GM11168 (cell line): ENCODE measurements around the gene GPR78.

Experiments used
- in situ Hi-C: fragments of 300-500 bp; cut with MboI; formaldehyde crosslinking; loops from one replicate; pipeline ENCODE4 v1.12.0; 2022; ENCODE audit warnings: low sequenced_read_pairs; ENCODE audit not compliant: unreplicated experiment

Gene GPR78

DNA sequence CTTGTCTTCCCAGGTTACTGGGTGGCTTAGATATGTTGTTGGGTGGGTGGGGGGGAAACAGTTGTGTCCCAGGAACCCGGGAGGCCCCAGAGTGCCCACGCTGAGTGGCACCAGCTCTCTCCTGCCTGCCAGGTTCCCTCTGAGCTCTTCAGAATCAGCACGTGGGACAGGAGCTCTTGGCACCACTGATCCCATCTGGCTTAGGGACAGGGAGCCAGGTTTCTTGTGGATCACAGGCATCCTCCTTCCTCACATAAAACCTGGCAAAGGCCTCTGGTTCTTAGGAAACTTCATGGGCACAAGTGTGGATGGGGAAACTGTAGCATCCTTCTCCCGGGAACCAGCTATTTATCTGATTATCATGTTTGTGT is 3.4 kb downstream of the GPR78 start:
- in situ Hi-C loops, result no loop called here

DNA sequence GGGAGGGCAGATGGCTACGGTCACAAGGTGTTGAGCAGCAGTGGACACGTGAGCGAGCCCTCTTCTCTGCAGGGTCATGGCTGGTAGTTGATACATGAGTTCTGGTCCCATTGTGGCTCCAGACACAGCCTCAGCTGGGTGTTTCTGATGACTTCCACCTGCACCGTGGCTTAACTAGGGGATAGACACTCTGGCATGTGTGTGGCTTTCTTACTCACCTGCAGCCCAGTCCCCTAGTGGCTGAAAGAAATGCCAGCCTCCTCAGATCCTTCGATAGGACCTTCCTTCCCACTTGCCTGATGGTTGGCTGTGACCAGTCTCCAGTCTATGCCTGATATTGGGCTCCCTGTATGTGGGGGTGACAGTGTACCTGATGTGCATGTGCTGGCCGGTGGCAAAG is 5.0 kb downstream of the GPR78 start:
- in situ Hi-C loops, result no loop called here

DNA sequence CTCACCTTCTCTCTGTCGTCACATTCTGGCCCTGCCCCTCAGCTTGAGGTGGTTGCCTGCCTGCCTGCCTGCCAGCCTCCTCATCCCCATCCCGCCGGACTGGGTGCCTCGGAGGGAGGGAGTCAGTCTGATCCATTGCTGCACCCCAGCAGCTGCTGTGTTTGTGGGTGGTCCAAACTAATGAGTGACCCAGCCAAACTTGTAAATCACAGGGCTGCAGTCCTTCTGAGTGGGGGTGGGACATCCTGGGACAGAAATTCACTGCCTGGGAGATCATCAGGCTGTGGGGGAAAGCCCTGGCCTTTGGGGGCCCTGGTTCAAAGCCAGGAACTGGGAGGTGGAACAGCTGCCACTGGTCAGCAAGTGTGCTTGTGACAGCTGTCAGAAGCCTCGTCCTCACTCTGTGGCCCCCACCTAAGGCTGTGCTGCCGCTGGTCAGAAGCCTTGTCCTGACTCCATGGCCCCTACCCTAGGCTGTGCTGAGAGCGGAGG is 5.6 kb downstream of the GPR78 start:
- in situ Hi-C loops, result no loop called here

DNA sequence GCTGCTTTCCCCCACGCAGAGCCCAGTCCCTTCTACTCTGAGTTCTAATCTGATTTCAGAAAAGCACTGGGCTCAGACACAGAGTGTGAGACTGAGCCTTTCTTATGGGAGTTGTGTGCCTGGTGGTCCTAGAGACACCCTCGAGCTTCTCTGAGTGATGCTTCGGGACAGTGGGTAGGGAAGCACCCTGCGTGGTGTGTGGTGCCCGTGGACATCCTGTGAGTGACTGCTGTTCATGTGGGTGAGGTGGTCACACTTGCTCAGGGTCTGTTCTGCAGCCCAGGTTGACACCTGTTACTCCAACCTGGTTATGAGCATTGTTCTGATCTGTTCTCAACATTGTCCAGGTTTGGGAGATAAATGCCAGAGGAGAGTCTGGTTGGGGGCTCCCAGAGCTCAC is 6.1 kb downstream of the GPR78 start:
- in situ Hi-C loops, result no loop called here

DNA sequence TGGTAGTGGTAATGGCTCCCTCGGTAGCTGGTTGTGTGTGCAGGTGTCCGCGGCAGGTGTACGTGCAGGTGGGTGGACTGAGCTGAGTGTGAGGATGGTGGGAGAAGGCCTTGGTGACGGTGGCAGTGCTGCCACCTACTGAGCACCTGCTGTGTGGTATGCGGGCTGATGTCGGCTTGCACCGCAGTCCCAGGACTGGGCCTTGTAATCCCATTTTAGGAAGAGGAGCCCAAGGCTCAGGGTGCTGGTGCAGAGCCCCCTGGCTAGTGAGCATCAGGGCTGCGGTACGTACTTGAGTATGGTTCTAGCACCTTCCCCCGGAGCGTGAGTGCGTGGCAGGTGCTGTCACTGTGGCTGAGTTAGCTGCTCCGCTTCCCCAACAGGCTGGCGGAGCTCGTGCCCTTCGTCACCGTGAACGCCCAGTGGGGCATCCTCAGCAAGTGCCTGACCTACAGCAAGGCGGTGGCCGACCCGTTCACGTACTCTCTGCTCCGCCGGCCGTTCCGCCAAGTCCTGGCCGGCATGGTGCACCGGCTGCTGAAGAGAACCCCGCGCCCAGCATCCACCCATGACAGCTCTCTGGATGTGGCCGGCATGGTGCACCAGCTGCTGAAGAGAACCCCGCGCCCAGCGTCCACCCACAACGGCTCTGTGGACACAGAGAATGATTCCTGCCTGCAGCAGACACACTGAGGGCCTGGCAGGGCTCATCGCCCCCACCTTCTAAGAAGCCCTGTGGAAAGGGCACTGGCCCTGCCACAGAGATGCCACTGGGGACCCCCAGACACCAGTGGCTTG is 6.7 kb downstream of the GPR78 start:
- in situ Hi-C loops, result no loop called here

DNA sequence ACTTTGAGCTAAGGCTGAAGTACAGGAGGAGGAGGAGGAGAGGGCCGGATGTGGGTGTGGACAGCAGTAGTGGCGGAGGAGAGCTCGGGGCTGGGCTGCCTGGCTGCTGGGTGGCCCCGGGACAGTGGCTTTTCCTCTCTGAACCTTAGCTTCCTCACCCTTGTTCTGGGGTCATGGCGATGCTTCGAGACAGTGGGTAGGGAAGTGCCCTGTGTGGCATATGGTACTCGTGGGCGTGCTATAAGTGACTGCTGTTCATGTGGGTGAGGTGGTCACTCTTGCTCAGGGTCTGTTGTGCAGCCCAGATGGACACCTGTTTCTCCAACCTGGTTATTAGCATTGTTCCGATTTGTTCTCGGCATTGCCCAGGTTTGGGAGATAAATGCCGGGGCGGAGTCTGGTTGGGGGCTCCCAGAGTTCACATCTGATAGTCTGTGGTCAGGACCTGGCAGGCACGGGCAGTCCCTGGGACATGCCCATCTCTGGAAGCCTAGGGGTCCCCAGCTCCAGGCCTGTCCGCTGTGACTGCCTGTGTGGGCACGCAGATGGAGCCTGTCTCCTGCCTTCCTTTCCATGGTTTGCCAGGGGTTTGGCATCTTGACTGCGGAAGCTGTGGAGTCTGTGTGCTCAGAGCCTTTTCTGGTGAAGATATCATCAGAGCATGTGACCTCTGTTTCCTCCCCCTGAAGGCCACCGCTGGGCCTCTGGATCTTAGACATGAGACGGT is 7.4 kb downstream of the GPR78 start:
- in situ Hi-C loops, result no loop called here

DNA sequence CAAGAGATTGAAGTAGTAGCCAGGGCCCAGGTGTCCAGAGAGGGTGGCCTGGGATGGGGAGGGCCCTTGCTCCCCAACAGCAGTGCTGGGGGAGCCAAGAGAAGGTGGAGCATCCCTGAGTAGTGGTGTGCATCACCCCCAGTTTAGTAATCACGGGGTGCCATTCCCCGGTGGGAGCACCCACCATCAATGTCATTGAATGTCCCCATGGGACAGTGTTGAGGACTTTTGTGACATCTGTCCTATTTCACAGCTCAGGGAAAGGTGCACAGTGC is 7.9 kb downstream of the GPR78 start:
- in situ Hi-C loops, result no loop called here

DNA sequence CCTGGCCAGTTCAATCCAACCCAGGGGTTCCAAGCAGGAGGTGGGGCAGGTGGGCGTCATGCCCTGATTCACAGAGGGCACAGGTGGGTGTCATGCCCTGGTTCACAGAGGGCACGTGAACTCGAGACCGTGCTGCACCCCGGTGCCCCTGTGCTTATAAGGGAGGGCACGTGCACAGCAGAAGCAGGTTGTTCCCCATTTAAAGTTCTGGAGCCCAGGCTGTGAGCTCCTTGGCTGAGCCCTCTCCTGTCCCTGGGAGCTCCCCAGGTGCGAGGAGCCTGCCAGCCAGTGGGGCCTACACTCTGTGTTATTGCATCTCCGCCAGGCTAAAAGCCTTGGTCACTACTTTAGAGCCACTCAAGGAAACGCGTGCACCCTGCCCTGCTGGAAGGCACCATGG is 9.1 kb downstream of the GPR78 start:
- in situ Hi-C loops, result no loop called here

DNA sequence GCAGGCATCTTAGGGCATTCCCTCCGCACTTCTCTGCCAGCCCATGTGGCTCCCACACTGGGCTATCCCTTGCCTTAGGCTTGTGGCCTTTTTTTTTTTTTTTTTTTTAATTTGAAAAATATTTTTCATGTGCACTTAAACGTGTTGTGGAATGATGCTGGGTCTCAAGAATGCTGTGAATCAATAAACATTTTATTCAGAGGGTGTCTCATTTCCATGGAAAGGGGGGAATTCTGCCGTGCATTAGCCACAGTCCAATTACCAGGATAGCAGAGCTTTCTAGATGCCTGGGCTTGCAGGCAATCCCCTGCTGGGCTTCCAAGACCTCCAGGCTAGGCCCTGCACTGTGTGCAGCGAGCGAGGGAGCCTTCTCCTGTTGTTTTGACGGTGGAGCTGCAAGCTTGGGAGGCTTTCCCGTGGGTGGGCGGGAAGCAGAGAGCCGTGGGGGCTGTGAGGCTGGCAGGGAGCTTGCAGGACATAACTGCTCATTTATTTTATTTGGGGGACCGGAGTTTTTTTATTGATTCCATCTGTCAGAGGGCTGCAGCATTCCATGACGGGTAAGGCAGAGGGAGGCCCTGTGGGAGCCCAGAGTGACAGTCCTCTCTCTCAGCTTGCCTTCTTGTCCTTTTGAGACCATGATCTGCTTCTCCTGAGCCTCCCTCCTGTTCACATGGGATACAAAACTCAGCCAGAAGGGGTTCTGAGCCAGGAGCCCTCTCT is 9.8 kb downstream of the GPR78 start:
- in situ Hi-C loops, result no loop called here

DNA sequence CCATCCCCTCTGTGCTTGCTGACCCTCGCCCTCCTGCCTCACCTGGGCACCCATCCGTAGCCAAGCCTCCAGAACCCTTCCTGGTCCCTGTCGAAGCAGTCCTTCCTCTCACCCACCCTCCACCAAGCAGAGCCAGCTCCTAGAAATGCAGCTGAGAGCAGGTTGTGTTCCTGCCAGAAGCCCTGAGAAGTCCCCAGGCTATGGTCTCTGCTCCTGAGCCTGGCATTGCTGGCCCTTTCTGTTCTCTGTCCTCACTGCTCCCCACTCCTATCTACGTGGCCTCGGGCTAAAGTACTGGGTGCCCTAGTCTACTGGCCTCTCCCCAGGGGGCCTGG is 10.3 kb downstream of the GPR78 start:
- in situ Hi-C loops, result no loop called here

DNA sequence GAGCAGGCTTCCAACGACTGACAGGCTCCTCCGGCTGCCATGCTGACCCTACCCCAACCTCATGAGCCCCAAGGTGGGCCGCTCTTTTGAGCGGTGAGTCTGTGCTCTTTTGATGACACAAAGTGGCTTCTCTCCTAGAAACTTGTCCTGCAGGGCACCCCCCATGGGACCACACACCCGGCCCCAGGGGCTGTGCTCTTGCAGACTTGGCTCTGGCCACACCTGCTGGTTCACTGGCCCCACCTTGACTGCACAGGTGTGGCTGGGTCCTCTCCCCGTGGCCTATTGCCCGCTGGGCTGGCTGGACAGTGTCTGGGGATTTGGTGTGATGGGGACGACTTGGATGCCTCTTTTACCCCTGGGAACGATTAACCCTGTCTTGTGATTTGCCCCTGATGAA is 10.9 kb downstream of the GPR78 start:
- in situ Hi-C loops, result no loop called here

DNA sequence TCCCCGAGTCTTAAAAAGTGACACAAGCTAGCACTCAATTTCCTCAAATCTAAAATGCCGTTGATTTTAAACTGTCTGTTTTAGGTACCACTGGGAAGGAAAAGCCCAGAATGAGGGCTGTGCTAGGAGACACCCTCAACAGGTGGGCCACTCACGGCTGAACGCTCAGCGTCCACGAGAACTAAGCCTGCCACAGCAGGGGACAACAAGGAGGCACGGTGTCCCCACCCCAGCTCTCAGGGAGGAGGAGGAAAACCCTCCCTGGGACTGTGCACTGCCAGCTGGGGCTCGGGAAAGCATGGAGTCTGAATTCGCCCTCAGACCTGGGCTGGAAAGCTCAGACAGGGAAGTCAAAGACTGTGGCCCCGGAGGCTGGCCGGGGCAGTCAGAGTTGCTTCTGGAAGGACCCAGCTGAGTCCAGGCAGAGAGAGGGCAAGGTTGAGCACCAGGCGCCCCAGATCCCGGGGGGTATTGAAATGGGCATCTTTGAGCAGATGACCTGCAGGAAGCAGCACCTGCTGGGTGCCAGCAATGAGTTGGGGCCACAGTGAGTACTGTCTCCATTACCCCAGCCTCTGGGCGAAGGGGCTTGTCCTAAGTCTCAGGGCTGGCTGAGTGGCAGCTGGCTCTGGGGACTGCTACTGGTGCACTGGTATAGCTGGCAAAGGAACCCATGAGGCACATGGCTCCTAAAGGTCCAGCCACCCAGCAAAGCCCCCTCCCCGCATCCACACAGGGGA is 11.6 kb downstream of the GPR78 start:
- in situ Hi-C loops, result no loop called here

DNA sequence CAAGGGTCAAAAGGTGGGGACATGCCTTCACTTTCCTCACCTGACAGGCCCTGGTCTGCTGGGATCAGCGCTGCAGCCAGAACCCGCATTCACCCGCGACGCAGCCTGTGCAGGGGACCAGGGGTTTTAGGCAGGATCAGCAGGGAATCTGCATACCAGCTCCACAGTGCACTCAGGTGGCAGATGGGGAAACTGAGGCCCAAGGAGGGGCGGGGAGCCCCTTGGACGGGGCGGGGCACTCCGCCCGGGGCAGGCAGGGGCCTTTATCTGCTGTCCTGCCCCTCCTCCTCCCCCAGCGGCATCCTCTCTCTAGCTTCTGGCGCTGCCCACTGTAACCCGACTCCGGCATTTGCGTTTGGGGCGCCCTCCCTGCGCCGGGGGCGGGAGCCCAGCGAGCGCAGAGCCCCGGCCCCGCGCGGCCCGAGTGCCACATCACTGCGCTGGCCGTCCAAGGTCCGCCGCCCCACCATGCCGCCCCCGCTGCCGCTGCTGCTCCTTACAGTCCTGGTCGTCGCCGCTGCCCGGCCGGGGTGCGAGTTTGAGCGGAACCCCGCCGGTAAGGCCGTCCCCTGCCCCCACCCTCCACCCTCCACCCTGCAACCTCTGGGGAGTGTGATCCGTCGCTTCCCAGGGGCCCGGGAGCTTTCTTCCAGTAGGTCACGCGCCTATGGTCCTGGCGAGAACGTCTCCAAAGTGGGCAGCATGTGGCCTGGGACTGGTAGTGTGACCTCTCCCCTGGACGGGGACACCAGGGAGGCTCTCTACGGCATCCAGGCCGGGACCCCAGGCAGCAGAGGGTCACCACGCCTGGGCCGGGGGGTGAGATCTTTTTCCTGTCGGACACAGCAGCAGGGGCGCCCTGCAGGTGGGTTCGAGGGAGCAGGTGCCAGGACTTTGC is 12.4 kb downstream of the GPR78 start, which contains the start of gene CPZ:
TSS of gene CPZ (plus strand) at position 400 of the 898 bp plus-strand sequence. CDS start at position 469, 69 bp downstream.
- in situ Hi-C loops, result no loop called here

DNA sequence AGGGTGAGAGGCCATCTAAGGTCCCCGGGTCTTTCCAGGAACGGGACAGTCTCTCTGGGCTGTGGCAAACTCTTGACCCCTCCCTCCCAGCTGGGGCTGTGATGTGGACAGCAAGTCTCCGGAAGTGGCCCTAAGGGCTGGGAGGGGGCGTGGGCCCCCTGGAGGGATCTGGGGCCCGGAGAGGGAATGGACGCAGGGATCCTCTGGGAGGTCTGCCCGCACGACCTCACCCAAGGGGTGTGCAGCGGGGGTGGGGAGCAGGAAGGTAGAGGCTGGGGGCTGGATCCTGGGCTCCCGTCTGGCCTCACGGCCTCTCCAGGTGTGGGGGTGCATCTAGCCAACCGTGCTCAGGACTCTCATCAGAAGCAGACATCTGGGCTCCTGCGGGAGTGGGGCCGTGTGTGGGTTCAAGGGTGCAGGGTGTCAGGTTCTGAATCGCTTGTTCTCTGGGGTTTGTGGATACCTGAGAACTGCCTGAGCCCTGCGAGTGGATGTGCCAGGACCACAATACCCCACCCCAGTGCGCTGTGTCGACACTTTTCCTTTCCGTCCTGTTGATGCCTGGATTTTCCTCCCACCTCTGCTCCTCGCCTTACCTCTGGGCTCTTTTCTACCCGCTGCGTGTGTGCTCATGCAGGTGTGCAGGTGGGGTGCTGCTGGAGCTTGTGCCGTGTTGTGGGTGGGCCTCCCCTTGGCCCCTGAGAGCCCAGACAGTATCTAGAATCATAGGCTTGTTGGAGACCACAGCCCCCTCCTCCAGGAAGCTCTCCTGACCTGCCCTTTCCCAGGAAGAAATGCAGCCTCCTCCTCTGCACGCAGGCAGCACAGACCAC is 13.3 kb downstream of the GPR78 start:
- in situ Hi-C loops, result no loop called here

DNA sequence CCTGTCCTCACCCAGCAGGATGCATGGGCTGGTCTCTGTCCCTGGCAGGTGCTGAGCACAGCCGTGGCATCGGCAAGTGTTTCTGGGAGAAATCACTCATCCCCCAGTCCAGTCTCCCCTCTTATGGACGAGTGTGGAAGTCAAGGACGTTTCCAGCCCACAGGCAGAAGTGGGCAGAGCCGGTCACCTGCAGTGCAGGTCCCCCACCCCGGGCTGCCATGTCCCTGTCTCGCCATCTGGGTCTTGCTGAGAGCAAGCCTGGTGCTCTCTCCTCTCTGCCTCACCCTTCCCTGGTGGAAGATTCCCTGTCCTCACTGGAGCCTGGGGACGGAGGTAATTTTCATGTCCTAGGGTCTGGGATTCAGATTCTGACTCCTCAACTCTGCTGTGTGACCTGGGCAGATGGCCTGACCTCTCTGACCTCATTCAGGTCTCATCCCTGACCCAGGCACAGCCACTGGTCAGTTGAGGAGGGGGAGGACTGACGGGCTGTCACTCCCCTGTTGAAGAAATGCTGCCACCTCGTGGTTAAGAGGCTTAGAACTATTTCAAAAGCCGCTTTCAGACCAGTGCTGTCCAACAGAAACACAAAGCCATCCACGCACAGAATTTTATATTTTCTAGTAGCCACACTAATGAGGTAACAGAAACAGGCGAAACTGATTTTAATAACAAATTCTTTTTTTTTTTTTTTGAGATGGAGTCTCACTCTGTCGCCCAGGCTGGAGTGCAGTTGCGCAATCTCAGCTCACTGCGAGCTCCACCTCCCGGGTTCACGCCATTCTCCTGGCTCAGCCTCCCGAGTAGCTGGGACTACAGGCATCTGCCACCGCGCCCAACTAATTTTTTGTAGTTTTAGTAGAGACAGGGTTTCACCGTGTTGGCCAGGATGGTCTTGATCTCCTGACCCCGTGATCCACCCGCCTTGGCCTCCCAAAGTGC is 14.2 kb downstream of the GPR78 start:
- in situ Hi-C loops, result no loop called here

DNA sequence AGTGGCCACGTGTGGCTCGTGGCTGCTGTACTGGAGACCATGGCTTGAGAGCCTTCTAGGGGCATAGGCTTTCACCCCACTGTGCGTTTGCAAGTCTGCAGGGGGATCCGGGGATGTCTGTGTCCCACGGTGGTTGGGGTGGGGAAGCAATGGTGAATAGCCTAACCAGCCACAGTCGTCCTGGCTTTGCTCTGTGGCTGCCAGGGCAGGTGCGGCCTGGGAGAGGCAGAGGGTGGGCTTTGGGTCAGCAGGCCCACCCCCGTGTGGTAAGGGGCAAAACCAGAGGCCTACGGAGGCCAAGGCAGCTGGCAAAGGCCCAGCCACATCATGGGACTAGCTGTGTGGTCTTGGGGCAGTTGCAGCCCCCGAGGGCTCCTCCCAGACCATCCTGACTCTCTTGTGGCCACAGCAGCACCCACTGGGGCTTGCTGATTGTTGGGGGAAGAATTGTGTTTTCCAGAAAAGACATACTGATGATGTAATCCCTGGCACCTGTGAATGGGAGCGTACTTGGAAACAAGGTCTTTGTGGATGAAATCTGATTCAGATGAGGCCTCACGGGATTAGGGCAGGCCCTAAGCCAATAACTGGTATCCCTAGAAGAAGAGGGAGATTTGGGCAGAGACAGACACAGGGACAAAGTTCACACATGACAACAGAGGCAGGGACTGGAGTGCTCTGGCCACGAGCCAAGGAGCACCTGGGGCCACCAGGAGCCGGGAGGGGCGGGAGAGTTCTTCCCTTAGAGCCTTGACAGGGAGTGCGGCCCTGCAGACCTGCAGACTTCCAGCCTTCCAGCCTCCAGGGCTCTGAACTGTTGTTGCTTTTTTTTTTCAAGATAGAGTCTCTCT is 15.3 kb downstream of the GPR78 start:
- in situ Hi-C loops, result no loop called here

DNA sequence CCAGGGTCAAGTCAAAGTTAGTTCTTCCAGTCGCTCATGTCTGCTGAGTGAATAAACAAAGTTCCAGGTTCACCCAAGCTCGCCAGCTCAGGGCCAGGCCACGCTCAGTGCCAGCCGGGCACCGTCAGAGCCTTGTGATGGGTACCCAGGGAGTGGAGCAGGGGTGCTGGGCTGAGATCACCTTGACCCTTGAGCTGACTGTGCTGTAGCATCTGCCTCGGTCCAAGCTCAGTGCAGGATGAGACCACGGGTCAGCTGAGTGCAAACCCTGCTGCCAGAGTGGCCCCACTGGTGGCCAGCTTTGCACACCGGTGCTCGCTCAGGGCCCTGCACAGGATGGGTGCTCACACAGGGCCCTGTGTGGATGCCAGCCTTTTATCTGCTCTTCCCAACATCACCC is 16.7 kb downstream of the GPR78 start:
- in situ Hi-C loops, result no loop called here
